ENCODE data around the gene SLC39A13.

- TF ChIP-seq CTCF (CRISPR knock-in tag; IDR thresholded peaks at IDR 0.05): no peak
- no peak for TF ChIP-seq KDM4B (CRISPR knock-in tag; IDR thresholded peaks at IDR 0.05)
- TF ChIP-seq ELF1 (CRISPR knock-in tag; IDR thresholded peaks at IDR 0.05): no peak
- 0 out of 2 replicates have a peak, but pooled peaks have one; percentile 19 for TF ChIP-seq ZFP91 (CRISPR knock-in tag; IDR thresholded peaks at IDR 0.05; ENCODE audit: borderline replicate concordance)
- no peak for TF ChIP-seq ZSCAN9 (CRISPR knock-in tag; IDR thresholded peaks at IDR 0.05; ENCODE audit: borderline replicate concordance)
- no peak for TF ChIP-seq ZSCAN20 (CRISPR knock-in tag; IDR thresholded peaks at IDR 0.05; ENCODE audit: borderline replicate concordance)
- TF ChIP-seq TCF7 (IDR thresholded peaks at IDR 0.05; ENCODE audit: low read depth): peak; percentile 45; the same call in 1 of the 2 replicates
- no peak for TF ChIP-seq ZNF768 (CRISPR knock-in tag; IDR thresholded peaks at IDR 0.05)
- TF ChIP-seq POLR2A (IDR thresholded peaks at IDR 0.05; ENCODE audit: insufficient read depth in 1 of 2, low read depth in 2 of 2, low read length in 2 of 2): no peak
- 0 out of 2 replicates have a peak, but pooled peaks have one; percentile 56 for TF ChIP-seq HNRNPL (IDR thresholded peaks at IDR 0.05; ENCODE audit: low read depth, low read length)
Measured at GRCh38 chr11:47435687-47436086, 27.3 kb downstream of the SLC39A13 start.
